ENCODE measurements around the gene ZNF484. TPM values are rescaled to one million over a fixed set of nuclear protein-coding genes. Genes with fewer than 3 reads are reported as not detected.
"Not testable (repeated sequence)": the region's sequence is repeated elsewhere in the genome, so short reads cannot be mapped to it uniquely, and the experiment has no call there.

The ZNF484 gene
- total RNA-seq, 1 donor from 2014 or later = 10.2 TPM

- DNase-seq (ENCODE audit: low read depth) = no peak
- Histone ChIP-seq H3K36me3 (ENCODE audit: control insufficient read depth, insufficient read depth, low read length) (peaks cover 4% of the 10 kb centered on the region), H3K27me3 (ENCODE audit: control insufficient read depth, insufficient read depth, low read length) (no peaks in the 10 kb centered on the region), H3K4me3 (ENCODE audit: low read depth, low read length) (no peak overlapping the region)
- TF ChIP-seq CTCF (IDR thresholded peaks at IDR 0.05; ENCODE audit: insufficient read depth, low read length, poor library complexity, severe bottlenecking) = no peak
Observed at GRCh38 chr9:92846662-92847145, 31.1 kb downstream of the ZNF484 start.

DNA sequence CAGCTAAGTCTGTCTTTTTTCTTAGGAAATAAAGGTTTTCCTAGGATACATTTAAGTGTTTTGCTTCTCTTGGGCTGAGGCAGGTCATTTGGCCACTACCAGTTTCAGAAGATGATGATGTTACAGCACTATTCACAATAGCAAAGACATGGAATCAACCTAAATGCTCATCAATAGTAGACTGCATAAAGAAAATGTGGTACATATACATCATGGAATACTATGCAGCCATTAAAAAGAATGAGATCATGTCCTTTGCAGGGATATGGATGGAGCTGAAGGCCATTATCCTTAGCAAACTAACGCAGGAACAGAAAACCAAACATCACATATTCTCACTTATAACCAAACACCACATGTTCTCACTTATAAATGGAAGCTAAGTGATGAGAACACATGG, 39.4 kb downstream of the ZNF484 start:
- H3K4me3 ChIP-seq (ENCODE audit: low read depth, low read length); H3K27me3 ChIP-seq (ENCODE audit: control insufficient read depth, insufficient read depth, low read length); H3K36me3 ChIP-seq (ENCODE audit: control insufficient read depth, insufficient read depth, low read length); DNase-seq (ENCODE audit: low read depth): not testable (repeated sequence)

- DNase-seq (ENCODE audit: low read depth) = no peak
- H3K27me3 ChIP-seq (ENCODE audit: control insufficient read depth, insufficient read depth, low read length) = no peaks in the 10 kb centered on the region
- H3K36me3 ChIP-seq (ENCODE audit: control insufficient read depth, insufficient read depth, low read length) = no peaks in the 10 kb centered on the region
- H3K4me3 ChIP-seq (ENCODE audit: low read depth, low read length) = no peak overlapping the region
- no peak for TF ChIP-seq CTCF (IDR thresholded peaks at IDR 0.05; ENCODE audit: insufficient read depth, low read length, poor library complexity, severe bottlenecking)
Observed at GRCh38 chr9:92837191-92837590, 40.6 kb downstream of the ZNF484 start.

DNA sequence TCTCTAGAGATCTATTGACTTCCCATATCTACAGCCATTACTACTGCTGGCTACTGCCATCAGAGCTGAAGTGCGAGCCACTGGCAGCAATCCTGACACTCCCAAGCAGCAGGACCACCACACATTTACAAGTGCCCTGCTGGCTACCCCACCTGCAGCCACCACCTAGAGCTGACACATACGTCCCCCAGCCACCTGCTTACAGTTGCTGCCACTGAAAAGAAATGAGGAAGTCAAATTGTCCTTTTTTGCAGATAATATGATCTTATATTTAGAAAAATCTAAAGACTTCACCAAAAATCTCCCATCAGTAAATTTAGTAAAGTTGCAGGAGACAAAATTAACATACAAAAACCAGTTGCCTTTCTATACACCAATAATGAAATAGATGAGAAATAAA, 48.4 kb downstream of the ZNF484 start:
- Histone ChIP-seq H3K36me3 (ENCODE audit: control insufficient read depth, insufficient read depth, low read length) (no peaks in the 10 kb centered on the region), H3K27me3 (ENCODE audit: control insufficient read depth, insufficient read depth, low read length) (no peaks in the 10 kb centered on the region), H3K4me3 (ENCODE audit: low read depth, low read length) (no peak overlapping the region)
- DNase-seq (ENCODE audit: low read depth) = no peak
- no peak for TF ChIP-seq CTCF (IDR thresholded peaks at IDR 0.05; ENCODE audit: insufficient read depth, low read length, poor library complexity, severe bottlenecking)

GRCh38 chr9:92825065-92825464, 52.8 kb downstream of the ZNF484 start:
- not testable (repeated sequence) for H3K27me3 ChIP-seq (ENCODE audit: control insufficient read depth, insufficient read depth, low read length); H3K36me3 ChIP-seq (ENCODE audit: control insufficient read depth, insufficient read depth, low read length); H3K4me3 ChIP-seq (ENCODE audit: low read depth, low read length); DNase-seq (ENCODE audit: low read depth)

GRCh38 chr9:92820964-92821363, 56.9 kb downstream of the ZNF484 start:
- no peak overlapping the region for H3K4me3 ChIP-seq (ENCODE audit: low read depth, low read length)
- H3K27me3 ChIP-seq (ENCODE audit: control insufficient read depth, insufficient read depth, low read length) = no peaks in the 10 kb centered on the region
- no peak for DNase-seq (ENCODE audit: low read depth)
- no peaks in the 10 kb centered on the region for H3K36me3 ChIP-seq (ENCODE audit: control insufficient read depth, insufficient read depth, low read length)
- no peak for TF ChIP-seq CTCF (IDR thresholded peaks at IDR 0.05; ENCODE audit: insufficient read depth, low read length, poor library complexity, severe bottlenecking)

GRCh38 chr9:92819898-92820297, 57.9 kb downstream of the ZNF484 start:
- H3K36me3 ChIP-seq (ENCODE audit: control insufficient read depth, insufficient read depth, low read length); H3K27me3 ChIP-seq (ENCODE audit: control insufficient read depth, insufficient read depth, low read length); H3K4me3 ChIP-seq (ENCODE audit: low read depth, low read length): not testable (repeated sequence)
- peak; percentile 31 for DNase-seq (ENCODE audit: low read depth)

GRCh38 chr9:92809629-92810326, 68.1 kb downstream of the ZNF484 start:
- H3K4me3 ChIP-seq (ENCODE audit: low read depth, low read length); H3K36me3 ChIP-seq (ENCODE audit: control insufficient read depth, insufficient read depth, low read length); DNase-seq (ENCODE audit: low read depth): not testable (repeated sequence)
- peaks cover 53% of the 10 kb centered on the region for H3K27me3 ChIP-seq (ENCODE audit: control insufficient read depth, insufficient read depth, low read length)
